H9 (cell line): Measurements from ENCODE around the gene PTK6. TPM values are rescaled to one million over a fixed set of nuclear protein-coding genes. Genes with fewer than 3 reads are reported as not detected.

ENCODE experiments used
- DNase-seq: peaks from one replicate; pipeline ENCODE4 v3.0.0-alpha.2; 2017
- H2AFZ ChIP-seq: one replicate; pipeline ENCODE4 v1.6.1; 2013; ENCODE audit warnings: mild to moderate bottlenecking, low read length, control low read depth, moderate library complexity
- H2AK5ac ChIP-seq: 2 replicates; pipeline ENCODE4 v1.6.1; 2013; ENCODE audit warnings: low read length, control low read depth, mixed read lengths; ENCODE audit not compliant: insufficient read length
- H2BK120ac ChIP-seq: one replicate; pipeline ENCODE4 v1.6.1; 2013; ENCODE audit warnings: low read depth, mild to moderate bottlenecking, low read length, control low read depth, inconsistent platforms; ENCODE audit not compliant: poor library complexity, severe bottlenecking
- H2BK12ac ChIP-seq: 2 replicates; pipeline ENCODE4 v1.6.1; 2013; ENCODE audit warnings: low read length, control low read depth, mixed read lengths, low read depth; ENCODE audit not compliant: insufficient read length
- H2BK15ac ChIP-seq: 2 replicates; pipeline ENCODE4 v1.6.1; 2013; ENCODE audit warnings: low read depth, low read length, control low read depth
- H2BK20ac ChIP-seq: one replicate; pipeline ENCODE4 v1.6.1; 2013; ENCODE audit warnings: low read depth, mild to moderate bottlenecking, low read length, control low read depth, inconsistent platforms; ENCODE audit not compliant: poor library complexity, severe bottlenecking
- H2BK5ac ChIP-seq: 2 replicates; pipeline ENCODE4 v1.6.1; 2013; ENCODE audit warnings: low read length, control low read depth, mixed read lengths; ENCODE audit not compliant: insufficient read length
- H3K14ac ChIP-seq: 2 replicates; pipeline ENCODE4 v1.6.1; 2013; ENCODE audit warnings: low read length, control low read depth; ENCODE audit not compliant: insufficient read depth
- H3K18ac ChIP-seq: 2 replicates; pipeline ENCODE4 v1.6.1; 2013; ENCODE audit warnings: low read depth, mild to moderate bottlenecking, mixed read lengths, low read length, control low read depth; ENCODE audit not compliant: insufficient read length
- H3K23ac ChIP-seq: 2 replicates; pipeline ENCODE4 v1.6.1; 2013; ENCODE audit warnings: low read length, control low read depth, mixed read lengths, low read depth; ENCODE audit not compliant: insufficient read length
- H3K23me2 ChIP-seq: 2 replicates; pipeline ENCODE4 v1.6.1; 2013; ENCODE audit warnings: low read depth, mild to moderate bottlenecking, mixed read lengths, low read length, control low read depth; ENCODE audit not compliant: insufficient read length, poor library complexity, severe bottlenecking
- H3K27ac ChIP-seq: 2 replicates; pipeline ENCODE4 v1.5.1; 2013; ENCODE audit warnings: low read length, control low read depth, mixed read lengths, low read depth; ENCODE audit not compliant: insufficient read length
- H3K27me3 ChIP-seq: 2 replicates; pipeline ENCODE4 v1.6.1; 2013; ENCODE audit warnings: low read length, control low read depth, inconsistent platforms; ENCODE audit not compliant: insufficient read depth
- H3K4ac ChIP-seq: 2 replicates; pipeline ENCODE4 v1.6.1; 2013; ENCODE audit warnings: low read depth, mild to moderate bottlenecking, control low read depth, inconsistent platforms, low read length, moderate library complexity
- H3K4me1 ChIP-seq: 2 replicates; pipeline ENCODE4 v1.6.1; 2013; ENCODE audit warnings: low read length, control low read depth, inconsistent platforms; ENCODE audit not compliant: insufficient read depth
- H3K4me2 ChIP-seq: 2 replicates; pipeline ENCODE4 v1.6.1; 2013; ENCODE audit warnings: low read length, control low read depth, mixed read lengths; ENCODE audit not compliant: insufficient read length, insufficient read depth
- H3K56ac ChIP-seq: 2 replicates; pipeline ENCODE4 v1.6.1; 2013; ENCODE audit warnings: low read depth, mild to moderate bottlenecking, mixed read lengths, low read length, control low read depth; ENCODE audit not compliant: insufficient read length
- H3K79me1 ChIP-seq: 2 replicates; pipeline ENCODE4 v1.6.1; 2013; ENCODE audit warnings: low read depth, mild to moderate bottlenecking, moderate library complexity, low read length, control low read depth, inconsistent platforms; ENCODE audit not compliant: insufficient read depth, poor library complexity, severe bottlenecking
- H3K79me2 ChIP-seq: 2 replicates; pipeline ENCODE4 v1.6.1; 2013; ENCODE audit warnings: low read length, control low read depth, inconsistent platforms; ENCODE audit not compliant: insufficient read depth
- H3K9ac ChIP-seq: 2 replicates; pipeline ENCODE4 v1.6.1; 2013; ENCODE audit warnings: low read length, control low read depth, mixed read lengths; ENCODE audit not compliant: insufficient read length; ENCODE audit errors: extremely low read depth
- H3K9me3 ChIP-seq: one replicate; pipeline ENCODE4 v1.6.1; 2013; ENCODE audit warnings: low read depth, low read length, inconsistent platforms; ENCODE audit not compliant: control insufficient read depth
- H3T11ph ChIP-seq: one replicate; pipeline ENCODE4 v1.6.1; 2013; ENCODE audit warnings: mild to moderate bottlenecking, low read length, control low read depth, inconsistent platforms
- H4K20me1 ChIP-seq: one replicate; pipeline ENCODE4 v1.6.1; 2013; ENCODE audit not compliant: control insufficient read depth, insufficient read length, insufficient read depth
- H4K5ac ChIP-seq: 2 replicates; pipeline ENCODE4 v1.6.1; 2013; ENCODE audit warnings: low read depth, mild to moderate bottlenecking, mixed read lengths, low read length, control low read depth; ENCODE audit not compliant: insufficient read length
- H4K8ac ChIP-seq: replicated peaks from 2 replicates; pipeline ENCODE4 v1.6.1; 2013; ENCODE audit warnings: low read length, control low read depth, mixed read lengths, low read depth; ENCODE audit not compliant: insufficient read length
- H4K91ac ChIP-seq: 2 replicates; pipeline ENCODE4 v1.6.1; 2013; ENCODE audit warnings: low read depth, mild to moderate bottlenecking, moderate library complexity, mixed read lengths, low read length, control low read depth; ENCODE audit not compliant: insufficient read length
- H3K27ac Mint-ChIP-seq, 3 experiments: 2 replicates in 2 of 3; 3 replicates in 1 of 3; pipeline ENCODE4 v1.8.0; 2020 to 2021; ENCODE audit warnings: mixed read lengths in 3 of 3, mild to moderate bottlenecking in 1 of 3, moderate library complexity in 1 of 3
- H3K27me3 Mint-ChIP-seq: 2 replicates; pipeline ENCODE4 v1.8.0; 2021; ENCODE audit warnings: low read depth, mild to moderate bottlenecking, moderate library complexity, mixed read lengths
- H3K36me3 Mint-ChIP-seq, 3 experiments: 2 replicates in 2 of 3; 3 replicates in 1 of 3; pipeline ENCODE4 v1.8.0; 2020 to 2021; ENCODE audit warnings: low read depth in 3 of 3, mixed read lengths in 3 of 3; ENCODE audit not compliant: insufficient read depth in 1 of 3
- H3K4me1 Mint-ChIP-seq, 2 experiments: 2 replicates each; pipeline ENCODE4 v1.8.0; 2020; ENCODE audit warnings: mixed read lengths in 2 of 2
- H3K4me3 Mint-ChIP-seq, 2 experiments: 2 replicates in 1 of 2; 3 replicates in 1 of 2; pipeline ENCODE4 v1.8.0; 2020 to 2021; ENCODE audit warnings: mild to moderate bottlenecking in 2 of 2, mixed read lengths in 2 of 2, moderate library complexity in 1 of 2
- H3K9me3 Mint-ChIP-seq, 2 experiments: 2 replicates in 1 of 2; 3 replicates in 1 of 2; pipeline ENCODE4 v1.8.0; 2020; ENCODE audit warnings: mild to moderate bottlenecking in 2 of 2, mixed read lengths in 2 of 2, moderate library complexity in 1 of 2
- WGBS: extraction: QIAGEN DNeasy Blood & Tissue Kit; methylation state at CpG from one replicate; pipeline ENCODE4 v1.1.7; 2013; ENCODE audit warnings: missing lambda C conversion rate, low lambda C conversion rate, mixed read lengths; ENCODE audit not compliant: insufficient read length; ENCODE audit errors: extremely low coverage; 5-methylcytosine and 5-hydroxymethylcytosine counted together
- total RNA-seq: library from RNA; stranded (reverse); gene quantifications from 2 replicates; pipeline ENCODE4 v1.2.1, GENCODE V29; 2021
- TF ChIP-seq, protein P1 (sequence below): fragments of 200-600 bp; sonication (generic); conservative IDR thresholded peaks from 3 replicates; pipeline ENCODE4 v1.8.0; 2021; ENCODE audit warnings: antibody characterized with exemption, mild to moderate bottlenecking

The PTK6 gene
- total RNA-seq, 1 experiment from 2014 or later: 0.46 TPM

DNA sequence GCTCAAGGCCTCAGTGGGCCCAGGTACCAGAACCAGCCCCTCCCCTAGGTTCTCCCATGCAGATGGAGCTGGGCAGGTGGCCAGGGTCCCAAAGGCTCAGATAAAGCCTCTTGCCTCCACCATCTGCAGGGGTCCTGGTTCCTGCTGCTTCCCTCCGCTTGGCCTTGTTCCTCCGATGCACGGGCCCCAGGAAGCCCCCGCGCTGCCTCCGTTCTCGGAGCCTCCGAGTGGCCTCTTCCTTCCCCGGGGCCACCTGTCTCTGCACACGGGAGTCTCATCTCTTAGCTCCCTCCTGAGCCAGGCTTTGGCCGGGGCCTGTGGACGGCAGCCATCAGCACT lies 1.9 kb upstream of the PTK6 start:
- Histone ChIP-seq H3K4me2 (no peak overlapping the region), H4K91ac (no peak overlapping the region), H3K56ac (no peak overlapping the region), H3K79me2 (no peaks in the 10 kb centered on the region), H3K79me1 (no peaks in the 10 kb centered on the region), H4K5ac (no peak overlapping the region), H3K27me3 (no peaks in the 10 kb centered on the region), H3K18ac (no peak overlapping the region), H4K8ac (no peak overlapping the region), H3K4ac (no peak overlapping the region), H3K27ac (no peak overlapping the region), H3K9ac (no peak overlapping the region), H3K4me1 (no peaks in the 10 kb centered on the region), H3K14ac (no peak overlapping the region), H2BK5ac (no peak overlapping the region), H3K23me2 (no peaks in the 10 kb centered on the region), H2BK12ac (no peak overlapping the region), H2BK15ac (no peak overlapping the region), H2AK5ac (no peak overlapping the region), H3K9me3 (no peaks in the 10 kb centered on the region), H4K20me1 (no peaks in the 10 kb centered on the region), H3T11ph (no peak overlapping the region), H3K23ac (no peak overlapping the region), H2AFZ (no peak overlapping the region), H2BK120ac (no peak overlapping the region), H2BK20ac (no peak overlapping the region)
- Mint-ChIP-seq H3K27ac (no peak overlapping the region), H3K27me3 (no peaks in the 10 kb centered on the region), H3K4me1 (peaks cover 3 to 8% of the 10 kb centered on the region in 2 experiments; a peak in 3 of 4 replicates), H3K4me3 (no peak overlapping the region), H3K36me3 (no peaks in the 10 kb centered on the region), H3K9me3 (no peaks in the 10 kb centered on the region)
- no peak for DNase-seq
- WGBS: no CpG with 5 or more reads among the region's 12 CpGs
- TF ChIP-seq, protein P1, sequence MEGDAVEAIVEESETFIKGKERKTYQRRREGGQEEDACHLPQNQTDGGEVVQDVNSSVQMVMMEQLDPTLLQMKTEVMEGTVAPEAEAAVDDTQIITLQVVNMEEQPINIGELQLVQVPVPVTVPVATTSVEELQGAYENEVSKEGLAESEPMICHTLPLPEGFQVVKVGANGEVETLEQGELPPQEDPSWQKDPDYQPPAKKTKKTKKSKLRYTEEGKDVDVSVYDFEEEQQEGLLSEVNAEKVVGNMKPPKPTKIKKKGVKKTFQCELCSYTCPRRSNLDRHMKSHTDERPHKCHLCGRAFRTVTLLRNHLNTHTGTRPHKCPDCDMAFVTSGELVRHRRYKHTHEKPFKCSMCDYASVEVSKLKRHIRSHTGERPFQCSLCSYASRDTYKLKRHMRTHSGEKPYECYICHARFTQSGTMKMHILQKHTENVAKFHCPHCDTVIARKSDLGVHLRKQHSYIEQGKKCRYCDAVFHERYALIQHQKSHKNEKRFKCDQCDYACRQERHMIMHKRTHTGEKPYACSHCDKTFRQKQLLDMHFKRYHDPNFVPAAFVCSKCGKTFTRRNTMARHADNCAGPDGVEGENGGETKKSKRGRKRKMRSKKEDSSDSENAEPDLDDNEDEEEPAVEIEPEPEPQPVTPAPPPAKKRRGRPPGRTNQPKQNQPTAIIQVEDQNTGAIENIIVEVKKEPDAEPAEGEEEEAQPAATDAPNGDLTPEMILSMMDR: no peak
